ENCODE results near the gene NOSIP. TPM values are rescaled to one million over a fixed set of nuclear protein-coding genes. Genes with fewer than 3 reads are reported as not detected.
A peak's percentile ranks its signal among the peaks of the same experiment; 100 is the strongest.

Gene NOSIP
- total and polyA plus RNA-seq, 5 donors from 2014 or later, result 124 to 385 (median 280) TPM

DNA sequence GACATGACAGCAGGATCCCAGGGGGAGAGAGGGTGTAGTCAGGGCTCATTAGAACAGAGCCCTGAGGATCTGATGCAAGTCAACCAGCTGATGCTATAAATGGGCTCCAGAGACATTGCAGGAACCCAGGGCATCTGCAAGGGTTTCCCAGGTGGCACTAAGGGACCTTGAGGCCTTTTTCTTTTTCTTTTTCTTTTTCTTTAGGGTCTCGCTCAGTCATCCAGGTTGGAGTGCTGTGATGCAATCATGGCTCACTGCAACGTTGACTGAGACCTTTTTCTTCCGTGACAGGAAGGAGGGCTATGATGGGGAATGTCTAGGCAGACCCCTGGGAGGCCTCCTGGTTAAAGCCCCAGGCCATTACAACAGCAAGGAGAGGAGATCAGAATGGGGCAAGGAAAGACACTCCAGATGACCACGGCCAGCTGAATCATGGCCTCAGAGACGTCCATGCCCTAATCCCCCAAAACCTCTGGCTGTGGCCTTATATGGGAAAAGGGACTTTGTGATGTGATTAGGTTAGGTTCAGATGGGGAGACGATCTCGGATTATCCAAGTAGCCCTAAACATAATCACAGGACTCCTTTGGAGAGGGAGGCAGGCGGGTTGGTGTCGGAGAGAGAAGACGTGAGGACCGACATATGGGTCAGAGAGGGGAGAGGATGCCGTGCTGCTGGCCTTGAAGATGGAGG, 72.4 kb downstream of the NOSIP start:
- Histone ChIP-seq H3K36me3 (ENCODE audit: control insufficient read depth, insufficient read depth, low read length) (no peaks in the 10 kb centered on the region), H3K27me3 (ENCODE audit: control insufficient read depth, insufficient read depth, low read length) (no peaks in the 10 kb centered on the region), H3K9me3 (ENCODE audit: control insufficient read depth in 2 of 2, low read length in 2 of 2) (no peaks in the 10 kb centered on the region), H3K27ac (ENCODE audit: insufficient read depth, low read length, poor library complexity, severe bottlenecking) (no peak overlapping the region), H3K4me3 (ENCODE audit: low read depth, low read length) (no peak overlapping the region), H3K4me1 (ENCODE audit: control insufficient read depth, insufficient read depth, low read length, poor library complexity, severe bottlenecking) (peaks cover 30% of the 10 kb centered on the region)
- H3K4me3 Mint-ChIP-seq, result peak overlapping the region in 1 of 4 donors; percentile 54
- H3K4me1 Mint-ChIP-seq, result peaks cover 9 to 34% (median 20%) of the 10 kb centered on the region in 4 donors
- H3K36me3 Mint-ChIP-seq, result peaks cover 3% of the 10 kb centered on the region
- no peak for DNase-seq
- peak overlapping the region in 2 of 3 donors; percentile 14 to 60 for H3K27ac Mint-ChIP-seq
- H3K27me3 Mint-ChIP-seq, result no peaks in the 10 kb centered on the region
- no peak for ATAC-seq (ENCODE audit: low read depth in 2 of 2)
- H3K9me3 Mint-ChIP-seq, result no peaks in the 10 kb centered on the region

- peak overlapping the region; percentile 26 to 79 (median 46) for H3K27ac Mint-ChIP-seq
- DNase-seq (peak; percentile 67 to 83 (median 80)), ATAC-seq (ENCODE audit: low read depth in 2 of 2) (peak; percentile 71 to 77)
- H3K4me3 Mint-ChIP-seq, result peak overlapping the region in 1 of 4 donors; percentile 84
- no peaks in the 10 kb centered on the region for H3K9me3 ChIP-seq (ENCODE audit: control insufficient read depth in 2 of 2, low read length in 2 of 2)
- no peaks in the 10 kb centered on the region for H3K27me3 Mint-ChIP-seq
- no peaks in the 10 kb centered on the region for H3K9me3 Mint-ChIP-seq
- H3K36me3 ChIP-seq (ENCODE audit: control insufficient read depth, insufficient read depth, low read length), result no peaks in the 10 kb centered on the region
- H3K4me1 Mint-ChIP-seq, result peaks cover 7 to 37% (median 21%) of the 10 kb centered on the region in 4 donors
- H3K27ac ChIP-seq (ENCODE audit: insufficient read depth, low read length, poor library complexity, severe bottlenecking), result no peak overlapping the region
- H3K4me3 ChIP-seq (ENCODE audit: low read depth, low read length), result no peak overlapping the region
- peaks cover 3% of the 10 kb centered on the region for H3K36me3 Mint-ChIP-seq
- H3K4me1 ChIP-seq (ENCODE audit: control insufficient read depth, insufficient read depth, low read length, poor library complexity, severe bottlenecking), result peaks cover 30% of the 10 kb centered on the region
- no peaks in the 10 kb centered on the region for H3K27me3 ChIP-seq (ENCODE audit: control insufficient read depth, insufficient read depth, low read length)
These were observed 73.7 kb downstream of the NOSIP start for GRCh38 chr19:49506575-49507105.

Other genes with a start within 250 kb of the NOSIP start
- gene CD37, start 245.2 kb downstream of the NOSIP start, total RNA-seq, result 351 TPM
- 100 to 1,000 TPM; 149 to 187 (median 162) TPM for gene CD37, start 245.2 kb downstream of the NOSIP start, polyA plus RNA-seq
- not detected for gene TEAD2, start 218.1 kb downstream of the NOSIP start, total RNA-seq
- gene TEAD2, start 218.1 kb downstream of the NOSIP start, polyA plus RNA-seq, result not detected
- not detected for gene DKKL1, start 216.7 kb downstream of the NOSIP start, total RNA-seq
- not detected for gene DKKL1, start 216.7 kb downstream of the NOSIP start, polyA plus RNA-seq
- gene KASH5, start 192.3 kb downstream of the NOSIP start, total RNA-seq, result not detected
- gene KASH5, start 192.3 kb downstream of the NOSIP start, polyA plus RNA-seq, result not detected
- gene PTH2, start 157.1 kb downstream of the NOSIP start, total RNA-seq, result not detected
- gene PTH2, start 157.1 kb downstream of the NOSIP start, polyA plus RNA-seq, result not detected
- not detected for gene GFY, start 155.2 kb downstream of the NOSIP start, total RNA-seq
- not detected for gene GFY, start 155.2 kb downstream of the NOSIP start, polyA plus RNA-seq
- not detected for gene SLC17A7, start 139.0 kb downstream of the NOSIP start, total RNA-seq
- not detected for gene SLC17A7, start 139.0 kb downstream of the NOSIP start, polyA plus RNA-seq
- 150 TPM for gene PIH1D1, start 128.7 kb downstream of the NOSIP start, total RNA-seq
- 100 to 1,000 TPM; 109 to 144 (median 118) TPM for gene PIH1D1, start 128.7 kb downstream of the NOSIP start, polyA plus RNA-seq
- gene ALDH16A1, start 127.3 kb downstream of the NOSIP start, total RNA-seq, result 41.0 TPM
- 10 to 100 TPM; 32.7 to 47.1 (median 42.3) TPM for gene ALDH16A1, start 127.3 kb downstream of the NOSIP start, polyA plus RNA-seq
- 250 TPM for gene FLT3LG, start 106.3 kb downstream of the NOSIP start, total RNA-seq
- gene FLT3LG, start 106.3 kb downstream of the NOSIP start, polyA plus RNA-seq, result 100 to 1,000 TPM; 103 to 154 (median 112) TPM
- 3,622 TPM for gene RPL13A, start 92.9 kb downstream of the NOSIP start, total RNA-seq
- gene RPL13A, start 92.9 kb downstream of the NOSIP start, polyA plus RNA-seq, result 1,000 to 10,000 TPM; 1,768 to 2,996 (median 2,546) TPM
- 2,000 TPM for gene RPS11, start 84.1 kb downstream of the NOSIP start, total RNA-seq
- gene RPS11, start 84.1 kb downstream of the NOSIP start, polyA plus RNA-seq, result 1,000 to 10,000 TPM; 1,810 to 2,513 (median 2,330) TPM
- 23.3 TPM for gene FCGRT, start 67.9 kb downstream of the NOSIP start, total RNA-seq
- 10 to 100 TPM; 43.0 to 63.0 (median 49.8) TPM for gene FCGRT, start 67.9 kb downstream of the NOSIP start, polyA plus RNA-seq
- 3.6 TPM for gene RCN3, start 52.6 kb downstream of the NOSIP start, total RNA-seq
- gene RCN3, start 52.6 kb downstream of the NOSIP start, polyA plus RNA-seq, result 1 to 10 TPM; 1.5 to 5.5 (median 2.5) TPM
- 0.84 TPM for gene PRRG2, start 760 bp upstream of the NOSIP start, total RNA-seq
- gene PRRG2, start 760 bp upstream of the NOSIP start, polyA plus RNA-seq, result not detected
- gene PRR12, start 10.6 kb upstream of the NOSIP start, total RNA-seq, result 50.2 TPM
- gene PRR12, start 10.6 kb upstream of the NOSIP start, polyA plus RNA-seq, result under 1 TPM; 0.05 to 0.18 (median 0.16) TPM
- 4.6 TPM for gene RRAS, start 59.6 kb upstream of the NOSIP start, total RNA-seq
- gene RRAS, start 59.6 kb upstream of the NOSIP start, polyA plus RNA-seq, result 10 to 100 TPM; 17.7 to 22.1 (median 19.8) TPM
- 47.4 TPM for gene SCAF1, start 61.7 kb upstream of the NOSIP start, total RNA-seq
- gene SCAF1, start 61.7 kb upstream of the NOSIP start, polyA plus RNA-seq, result under 1 TPM in 3 of 4 donors, not detected in 1; 0.53 to 0.88 (median 0.75) TPM
- gene IRF3, start 85.3 kb upstream of the NOSIP start, total RNA-seq, result 235 TPM
- 100 to 1,000 TPM in 1 of 4 donors, 10 to 100 TPM in 3; 76.4 to 104 (median 95.9) TPM for gene IRF3, start 85.3 kb upstream of the NOSIP start, polyA plus RNA-seq
- gene BCL2L12, start 85.4 kb upstream of the NOSIP start, total RNA-seq, result 13.6 TPM
- gene BCL2L12, start 85.4 kb upstream of the NOSIP start, polyA plus RNA-seq, result 10 to 100 TPM; 13.6 to 15.3 (median 15.1) TPM
- gene PRMT1, start 96.7 kb upstream of the NOSIP start, total RNA-seq, result 59.2 TPM
- gene PRMT1, start 96.7 kb upstream of the NOSIP start, polyA plus RNA-seq, result 100 to 1,000 TPM; 101 to 118 (median 105) TPM
- gene ADM5, start 109.0 kb upstream of the NOSIP start, total RNA-seq, result 1.7 TPM
- gene ADM5, start 109.0 kb upstream of the NOSIP start, polyA plus RNA-seq, result under 1 TPM in 2 of 4 donors, not detected in 2; 0.10 to 0.34 TPM
- 0.47 TPM for gene CPT1C, start 110.6 kb upstream of the NOSIP start, total RNA-seq
- gene CPT1C, start 110.6 kb upstream of the NOSIP start, polyA plus RNA-seq, result under 1 TPM in 3 of 4 donors, not detected in 1; 0.41 to 0.84 (median 0.73) TPM
- not detected for gene TSKS, start 182.8 kb upstream of the NOSIP start, total RNA-seq
- gene TSKS, start 182.8 kb upstream of the NOSIP start, polyA plus RNA-seq, result under 1 TPM; 0.41 to 0.77 (median 0.45) TPM
- 49.5 TPM for gene AP2A1, start 186.4 kb upstream of the NOSIP start, total RNA-seq
- 1 to 10 TPM; 5.2 to 7.4 (median 5.6) TPM for gene AP2A1, start 186.4 kb upstream of the NOSIP start, polyA plus RNA-seq
- 15.8 TPM for gene FUZ, start 232.7 kb upstream of the NOSIP start, total RNA-seq
- gene FUZ, start 232.7 kb upstream of the NOSIP start, polyA plus RNA-seq, result 1 to 10 TPM; 4.0 to 8.4 (median 4.9) TPM
- gene MED25, start 237.7 kb upstream of the NOSIP start, total RNA-seq, result 67.9 TPM
- 10 to 100 TPM; 12.7 to 23.6 (median 19.9) TPM for gene MED25, start 237.7 kb upstream of the NOSIP start, polyA plus RNA-seq

Data from CD4-positive, CD25-positive, alpha-beta regulatory T cell (primary cell).